Endothelial cell of umbilical vein (primary cell): Measurements from ENCODE around the gene SLAIN2. TPM values are rescaled to one million over a fixed set of nuclear protein-coding genes. Genes with fewer than 3 reads are reported as not detected.

Experiments
- BruUV-seq: library from RNA; stranded (reverse); fragments of 400-500 nt; replicated peaks from 2 replicates; lab custom pipeline; 2021; lab: Mats Ljungman, UMichigan
- CTCF ChIA-PET: fragments of 300-600, 350-600 bp; sonication (Branson Sonifier 250); formaldehyde crosslinking; loops from one replicate; lab custom pipeline; 2021; ENCODE audit warnings: antibody characterized with exemption, inconsistent platforms; lab: Charles Lee
- POLR2A ChIA-PET: fragments of 300-600, 350-600 bp; sonication (Branson Sonifier 250); formaldehyde crosslinking; loops from one replicate; lab custom pipeline; 2021; ENCODE audit warnings: antibody characterized with exemption, inconsistent platforms; lab: Charles Lee
- DNase-seq: peaks from one replicate; pipeline ENCODE4 v3.0.0-alpha.2; 2011; ENCODE audit warnings: low read depth, low spot score
- FAIRE-seq: peaks from 2 replicates; lab custom pipeline; 2011; peaks lifted over from hg19 to GRCh38; lab: Jason Lieb, UNC
- H2AFZ ChIP-seq: 2 replicates; pipeline ENCODE4 v1.6.0; 2012; ENCODE audit warnings: low read depth, low read length, control low read depth, inconsistent platforms
- H3K27ac ChIP-seq: 2 replicates; pipeline ENCODE4 v1.5.1; 2011; ENCODE audit warnings: low read depth, mild to moderate bottlenecking, control low read depth, low read length, moderate library complexity; ENCODE audit not compliant: insufficient read depth
- H3K27me3 ChIP-seq, 2 experiments: 2 replicates each; pipeline versions ENCODE4 v1.6.0 to v1.6.1; 2011; ENCODE audit warnings: low read length in 2 of 2, mixed read lengths in 1 of 2; ENCODE audit not compliant: control insufficient read depth in 2 of 2, insufficient read depth in 2 of 2
- H3K36me3 ChIP-seq, 2 experiments: 2 replicates in 1 of 2; 3 replicates in 1 of 2; pipeline ENCODE4 v1.5.1; 2011; ENCODE audit warnings: low read length in 2 of 2, mild to moderate bottlenecking in 1 of 2, moderate library complexity in 1 of 2; ENCODE audit not compliant: control insufficient read depth in 2 of 2, insufficient read depth in 2 of 2; ENCODE audit errors: extremely low read depth in 1 of 2
- H3K4me1 ChIP-seq: 3 replicates; pipeline ENCODE4 v1.5.1; 2011; ENCODE audit warnings: mild to moderate bottlenecking, low read length; ENCODE audit not compliant: control insufficient read depth, insufficient read depth; ENCODE audit errors: extremely low read depth
- H3K4me2 ChIP-seq: 2 replicates; pipeline ENCODE4 v1.6.1; 2011; ENCODE audit warnings: low read length, control low read depth, mixed read lengths; ENCODE audit not compliant: insufficient read depth
- H3K4me3 ChIP-seq, 3 experiments: fragments of 200-600 bp in 1 of 3; sonication (generic), shearing (Covaris generic) in 1 of 3; replicated peaks in 1 of 3; 2 replicates each; pipeline ENCODE4 v1.5.1; 2011 to 2016; ENCODE audit warnings: control low read depth in 3 of 3, low read length in 3 of 3, mild to moderate bottlenecking in 2 of 3, inconsistent platforms in 1 of 3, low read depth in 1 of 3, moderate library complexity in 1 of 3; ENCODE audit not compliant: insufficient read depth in 1 of 3
- H3K79me2 ChIP-seq: 2 replicates; pipeline ENCODE4 v1.6.0; 2012; ENCODE audit warnings: low read length, inconsistent platforms; ENCODE audit not compliant: control insufficient read depth, insufficient read depth
- H3K9ac ChIP-seq: replicated peaks from 2 replicates; pipeline ENCODE3; 2011; ENCODE audit warnings: low read length, control low read depth; ENCODE audit not compliant: insufficient read depth; ENCODE audit errors: extremely low read depth
- H3K9me1 ChIP-seq: replicated peaks from 3 replicates; pipeline ENCODE4 v1.6.0; 2011; ENCODE audit warnings: mild to moderate bottlenecking, low read length; ENCODE audit not compliant: control insufficient read depth, insufficient read depth; ENCODE audit errors: extremely low read depth
- H3K9me3 ChIP-seq: replicated peaks from 2 replicates; pipeline ENCODE4 v1.5.1; 2012; ENCODE audit warnings: low read length, inconsistent platforms; ENCODE audit not compliant: control insufficient read depth, insufficient read depth
- H4K20me1 ChIP-seq: replicated peaks from 2 replicates; pipeline ENCODE3; 2011; ENCODE audit warnings: mild to moderate bottlenecking, low read length; ENCODE audit not compliant: control insufficient read depth, insufficient read depth; ENCODE audit errors: extremely low read depth
- EZH2 ChIP-seq: IDR thresholded peaks from 2 replicates; pipeline ENCODE4 v1.6.1; 2012; ENCODE audit warnings: borderline replicate concordance, low read depth, mild to moderate bottlenecking, moderate library complexity, low read length, inconsistent platforms; ENCODE audit not compliant: severe bottlenecking
- FOS ChIP-seq: IDR thresholded peaks from 2 replicates; pipeline ENCODE4 v1.6.1; 2011; ENCODE audit warnings: mild to moderate bottlenecking, low read length, moderate library complexity, borderline replicate concordance; ENCODE audit not compliant: insufficient read depth
- GATA2 ChIP-seq: IDR thresholded peaks from 2 replicates; pipeline ENCODE4 v1.7.0; 2011; ENCODE audit warnings: low read depth, mild to moderate bottlenecking, moderate library complexity, mixed read lengths, low read length; ENCODE audit not compliant: insufficient read length, insufficient read depth
- JUN ChIP-seq: IDR thresholded peaks from 2 replicates; pipeline ENCODE4 v1.6.1; 2011; ENCODE audit warnings: borderline replicate concordance, low read depth; ENCODE audit not compliant: insufficient read length, insufficient read depth
- MYC ChIP-seq: IDR thresholded peaks from one replicate; pipeline ENCODE4 v1.6.1; 2011; ENCODE audit warnings: mild to moderate bottlenecking, low read depth, low read length
- POLR2A ChIP-seq: IDR thresholded peaks from 2 replicates; pipeline ENCODE4 v1.6.1; 2012; ENCODE audit warnings: low read depth, mild to moderate bottlenecking, control low read depth, low read length
- POLR2AphosphoS5 ChIP-seq: IDR thresholded peaks from 2 replicates; pipeline ENCODE4 v1.6.1; 2012; ENCODE audit warnings: low read depth, mild to moderate bottlenecking, control low read depth, low read length, moderate library complexity; ENCODE audit not compliant: insufficient read depth
- dilution Hi-C: fragments of 300-500 bp; cut with MboI; formaldehyde crosslinking; loops from one replicate; pipeline ENCODE4 v1.15.0; 2019; ENCODE audit warnings: low sequenced_read_pairs; ENCODE audit not compliant: extremely low pct_ligation_motif_present
- intact Hi-C: fragments of 100-400 bp; cut with micrococcal nuclease; formaldehyde crosslinking; loops from one replicate; pipeline ENCODE4 v1.10.0; 2022
- polyA plus RNA-seq, 4 experiments: library from polyadenylated mRNA; depleted of rRNA in 3 of 4; stranded (reverse) in 3 of 4; unstranded in 1 of 4; fragments of >200 nt; gene quantifications; 2 replicates each; pipeline versions ENCODE4 v1.2.1 to v1.2.3, GENCODE V29; 2011 to 2012; ENCODE audit warnings: missing spikeins in 1 of 4
- total RNA-seq: library from RNA; stranded (reverse); gene quantifications from 2 replicates; pipeline ENCODE4 v1.2.3, GENCODE V29; 2021
- TF ChIP-seq, protein P1 (sequence below): IDR thresholded peaks from 2 replicates; pipeline ENCODE4 v1.6.1; 2011; ENCODE audit not compliant: insufficient read depth, insufficient read length
- TF ChIP-seq, protein P2 (sequence below), 2 donors: IDR thresholded peaks; 1 replicate in 1 of 2; 2 replicates in 1 of 2; pipeline ENCODE4 v1.5.1; 2011; ENCODE audit warnings: low read length in 2 of 2, mild to moderate bottlenecking in 2 of 2, moderate library complexity in 2 of 2, control low read depth in 1 of 2, inconsistent platforms in 1 of 2, low read depth in 1 of 2; ENCODE audit not compliant: insufficient read depth in 1 of 2; ENCODE audit errors: extremely low read depth in 1 of 2

Gene SLAIN2
- total and polyA plus RNA-seq, 2 donors (not counting 3 experiments of a cell fraction or from before 2014, with no cell fraction given), result 27.4 to 49.5 TPM

DNA sequence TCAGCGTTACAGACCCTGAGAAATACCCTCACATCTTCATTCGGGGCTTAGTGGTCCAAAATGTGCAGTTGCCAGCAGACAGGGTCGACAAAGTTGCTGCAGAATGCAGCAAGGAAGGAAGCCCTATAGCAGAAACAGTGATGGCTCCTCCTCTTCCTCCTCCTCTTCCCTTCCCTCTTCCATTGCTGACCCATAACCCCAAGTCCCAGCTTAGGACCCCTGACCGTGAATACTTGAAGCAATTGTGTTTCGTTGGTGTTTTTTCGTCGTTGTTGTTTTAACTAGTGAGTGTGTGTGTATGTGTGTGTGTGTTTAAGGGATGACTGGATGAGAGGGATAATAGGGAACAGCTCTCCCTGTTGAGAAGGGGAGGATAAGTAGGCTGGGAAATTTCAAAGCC, 69.5 kb downstream of the SLAIN2 start:
- no peak overlapping the region for H3K9ac ChIP-seq
- H4K20me1 ChIP-seq, result no peaks in the 10 kb centered on the region
- H3K4me1 ChIP-seq, result no peaks in the 10 kb centered on the region
- BruUV-seq, result no TSS peak
- H3K79me2 ChIP-seq, result no peaks in the 10 kb centered on the region
- POLR2A ChIA-PET, result no interaction called here
- no peak for FAIRE-seq
- H3K27ac ChIP-seq, result no peak overlapping the region
- no peak overlapping the region for H3K4me2 ChIP-seq
- intact Hi-C loops (loop anchor here (5.0 kb wide), 1 partner anchor 34 kb away; no protein-coding TSS in a partner anchor), dilution Hi-C loops (no loop called here)
- no peak overlapping the region for H3K4me3 ChIP-seq
- DNase-seq, result no peak
- no peak overlapping the region for H2AFZ ChIP-seq
- no peaks in the 10 kb centered on the region for H3K27me3 ChIP-seq
- no peaks in the 10 kb centered on the region for H3K36me3 ChIP-seq
- no peak for TF ChIP-seq EZH2
- no peak for TF ChIP-seq JUN
- TF ChIP-seq, protein P1, sequence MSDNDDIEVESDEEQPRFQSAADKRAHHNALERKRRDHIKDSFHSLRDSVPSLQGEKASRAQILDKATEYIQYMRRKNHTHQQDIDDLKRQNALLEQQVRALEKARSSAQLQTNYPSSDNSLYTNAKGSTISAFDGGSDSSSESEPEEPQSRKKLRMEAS, result no peak
- TF ChIP-seq GATA2, result no peak
- TF ChIP-seq MYC, result no peak
- H3K9me3 ChIP-seq, result no peaks in the 10 kb centered on the region
- H3K9me1 ChIP-seq, result no peaks in the 10 kb centered on the region
- CTCF ChIA-PET, result no interaction called here

DNA sequence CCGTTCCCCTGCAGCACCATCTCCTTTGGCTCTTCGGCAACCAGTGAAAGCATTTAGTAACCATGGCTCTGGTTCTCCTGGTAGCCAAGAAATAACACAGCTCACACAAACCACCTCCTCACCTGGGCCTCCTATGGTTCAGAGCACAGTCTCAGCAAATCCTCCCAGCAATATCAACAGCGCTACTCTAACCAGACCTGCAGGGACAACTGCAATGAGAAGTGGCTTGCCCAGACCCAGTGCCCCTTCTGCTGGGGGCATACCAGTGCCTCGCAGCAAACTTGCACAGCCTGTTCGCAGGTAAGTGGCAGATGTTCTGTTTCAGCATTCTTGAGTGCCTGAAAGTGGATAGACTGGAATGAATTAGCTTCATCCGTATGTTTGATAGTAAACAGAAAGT, 78.8 kb downstream of the SLAIN2 start:
- H3K27ac ChIP-seq, result no peak overlapping the region
- no peaks in the 10 kb centered on the region for H3K4me1 ChIP-seq
- H3K9me1 ChIP-seq, result no peaks in the 10 kb centered on the region
- H3K9ac ChIP-seq, result no peak overlapping the region
- intact Hi-C loops (no loop called here), dilution Hi-C loops (no loop called here)
- H3K27me3 ChIP-seq, result no peaks in the 10 kb centered on the region
- no peaks in the 10 kb centered on the region for H3K79me2 ChIP-seq
- ChIA-PET CTCF (no interaction called here), POLR2A (no interaction called here)
- no TSS peak for BruUV-seq
- no peak overlapping the region for H3K4me2 ChIP-seq
- no peaks in the 10 kb centered on the region for H3K9me3 ChIP-seq
- H3K4me3 ChIP-seq, result no peak overlapping the region
- DNase-seq, result no peak
- H3K36me3 ChIP-seq, result peaks cover 4 to 9% of the 10 kb centered on the region in 2 experiments
- FAIRE-seq, result no peak
- no peak for TF ChIP-seq EZH2
- TF ChIP-seq POLR2A, result no peak
- TF ChIP-seq POLR2AphosphoS5, result no peak
- TF ChIP-seq JUN, result no peak
- TF ChIP-seq, protein P1, result no peak
- TF ChIP-seq, protein P2, sequence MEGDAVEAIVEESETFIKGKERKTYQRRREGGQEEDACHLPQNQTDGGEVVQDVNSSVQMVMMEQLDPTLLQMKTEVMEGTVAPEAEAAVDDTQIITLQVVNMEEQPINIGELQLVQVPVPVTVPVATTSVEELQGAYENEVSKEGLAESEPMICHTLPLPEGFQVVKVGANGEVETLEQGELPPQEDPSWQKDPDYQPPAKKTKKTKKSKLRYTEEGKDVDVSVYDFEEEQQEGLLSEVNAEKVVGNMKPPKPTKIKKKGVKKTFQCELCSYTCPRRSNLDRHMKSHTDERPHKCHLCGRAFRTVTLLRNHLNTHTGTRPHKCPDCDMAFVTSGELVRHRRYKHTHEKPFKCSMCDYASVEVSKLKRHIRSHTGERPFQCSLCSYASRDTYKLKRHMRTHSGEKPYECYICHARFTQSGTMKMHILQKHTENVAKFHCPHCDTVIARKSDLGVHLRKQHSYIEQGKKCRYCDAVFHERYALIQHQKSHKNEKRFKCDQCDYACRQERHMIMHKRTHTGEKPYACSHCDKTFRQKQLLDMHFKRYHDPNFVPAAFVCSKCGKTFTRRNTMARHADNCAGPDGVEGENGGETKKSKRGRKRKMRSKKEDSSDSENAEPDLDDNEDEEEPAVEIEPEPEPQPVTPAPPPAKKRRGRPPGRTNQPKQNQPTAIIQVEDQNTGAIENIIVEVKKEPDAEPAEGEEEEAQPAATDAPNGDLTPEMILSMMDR (IDR thresholded peaks at IDR 0.05; ENCODE audit: extremely low read depth in 1 of 2, insufficient read depth in 1 of 2, low read depth in 1 of 2, low read length in 2 of 2), result no peak
- TF ChIP-seq GATA2, result no peak
- TF ChIP-seq FOS, result no peak
- TF ChIP-seq MYC, result no peak
- H4K20me1 ChIP-seq, result no peaks in the 10 kb centered on the region
- no peak overlapping the region for H2AFZ ChIP-seq
